Breast epithelium (tissue), 4 donors: Measurements from ENCODE around the gene DDHD1. TPM values are rescaled to one million over a fixed set of nuclear protein-coding genes. Genes with fewer than 3 reads are reported as not detected.

Experiments used
- DNase-seq, 2 donors: peaks; one replicate each; pipeline ENCODE4 v3.0.0-alpha.2; 2019; ENCODE audit warnings: low spot score in 2 of 2
- H3K27ac ChIP-seq, 2 donors: fragments of 200-600 bp; sonication (generic) in 1 of 2; one replicate each; pipeline ENCODE4 v1.5.1; 2016 to 2019; ENCODE audit warnings: mild to moderate bottlenecking in 1 of 2
- H3K27me3 ChIP-seq, 2 donors: fragments of 200-600 bp; sonication (generic) in 1 of 2; one replicate each; pipeline versions ENCODE4 v1.5.1 to v1.6.0; 2017 to 2019; ENCODE audit warnings: control low read depth in 1 of 2, mild to moderate bottlenecking in 1 of 2
- H3K36me3 ChIP-seq: fragments of 200-600 bp; one replicate; pipeline ENCODE4 v1.5.1; 2019
- H3K4me1 ChIP-seq, 2 donors: fragments of 200-600 bp; sonication (generic); one replicate each; pipeline ENCODE4 v1.5.1; 2016 to 2019; ENCODE audit warnings: control low read depth in 1 of 2
- H3K4me3 ChIP-seq, 3 donors: fragments of 200-600 bp; sonication (generic); 1 replicate in 2 of 3; 2 replicates in 1 of 3; pipeline ENCODE4 v1.5.1; 2016 to 2019; ENCODE audit warnings: mild to moderate bottlenecking in 3 of 3, moderate library complexity in 2 of 3
- H3K9me3 ChIP-seq, 2 donors: fragments of 200-600 bp; sonication (generic) in 1 of 2; one replicate each; pipeline ENCODE4 v1.5.1; 2016 to 2019; ENCODE audit warnings: control low read depth in 1 of 2
- CTCF ChIP-seq, 3 donors: fragments of 450-650 bp; IDR thresholded peaks; one replicate each; pipeline ENCODE4 v1.5.1; 2016 to 2017; ENCODE audit warnings: antibody characterized with exemption in 3 of 3, mild to moderate bottlenecking in 3 of 3, moderate library complexity in 3 of 3
- POLR2A ChIP-seq: fragments of 450-650 bp; IDR thresholded peaks from one replicate; pipeline ENCODE4 v1.6.1; 2016; ENCODE audit warnings: antibody characterized with exemption, mild to moderate bottlenecking, moderate library complexity
- POLR2AphosphoS5 ChIP-seq, 3 donors: sonication (generic); formaldehyde crosslinking; IDR thresholded peaks; one replicate each; pipeline ENCODE4 v1.6.1; 2017; ENCODE audit warnings: antibody characterized with exemption in 3 of 3
- intact Hi-C: fragments of 100-400 bp; cut with DNase I; formaldehyde crosslinking; loops from one replicate; pipeline ENCODE4 v1.15.1; 2023; ENCODE audit warnings: low total_unique reads
- total RNA-seq, 3 donors: library from RNA; depleted of rRNA; stranded (reverse); fragments of >200 nt; gene quantifications; one replicate each; pipeline ENCODE4 v1.1.0, GENCODE V29; 2016

DDHD1 gene
- total RNA-seq, 3 donors from 2014 or later: 25.2 to 32.9 (median 26.7) TPM

GRCh38 chr14:53152184-53152886 is 788 bp downstream of the DDHD1 start:
- TF ChIP-seq POLR2AphosphoS5 (IDR thresholded peaks at IDR 0.05) (peak in 1 of 3 donors; percentile 7), CTCF (IDR thresholded peaks at IDR 0.05) (no peak)
- DNase-seq: no peak
- no peaks in the 10 kb centered on the region for H3K36me3 ChIP-seq
- H3K27ac ChIP-seq: peak overlapping the region; percentile 83 to 85
- intact Hi-C loops: no loop called here
- H3K4me3 ChIP-seq: peak overlapping the region; percentile 75 to 86 (median 83)
- peaks cover 0 to 7% of the 10 kb centered on the region in 2 donors for H3K4me1 ChIP-seq
- H3K9me3 ChIP-seq: no peaks in the 10 kb centered on the region
- H3K27me3 ChIP-seq: no peaks in the 10 kb centered on the region

GRCh38 chr14:53151523-53152183 is 1.5 kb downstream of the DDHD1 start:
- intact Hi-C loops: no loop called here
- no peak for DNase-seq
- TF ChIP-seq POLR2AphosphoS5 (IDR thresholded peaks at IDR 0.05) (no peak), CTCF (IDR thresholded peaks at IDR 0.05) (no peak), POLR2A (no peak)

GRCh38 chr14:53149668-53150316 is 3.3 kb downstream of the DDHD1 start:
- Histone ChIP-seq H3K4me3 (no peak overlapping the region), H3K9me3 (no peaks in the 10 kb centered on the region), H3K36me3 (no peaks in the 10 kb centered on the region), H3K27ac (no peak overlapping the region), H3K4me1 (peaks cover 0 to 7% of the 10 kb centered on the region in 2 donors), H3K27me3 (no peaks in the 10 kb centered on the region)
- DNase-seq: no peak
- intact Hi-C loops: no loop called here
- TF ChIP-seq CTCF (IDR thresholded peaks at IDR 0.05) (no peak), POLR2A (no peak), POLR2AphosphoS5 (IDR thresholded peaks at IDR 0.05) (no peak)

More at GRCh38 chr14:53151523-53152183, 1.5 kb downstream of the DDHD1 start:
- Histone ChIP-seq H3K9me3 (no peaks in the 10 kb centered on the region), H3K27ac (peak overlapping the region; percentile 83 to 85), H3K4me1 (peaks cover 0 to 7% of the 10 kb centered on the region in 2 donors), H3K27me3 (no peaks in the 10 kb centered on the region), H3K4me3 (peak overlapping the region; percentile 75 to 86 (median 83)), H3K36me3 (no peaks in the 10 kb centered on the region)

GRCh38 chr14:53148671-53149070 is 4.5 kb downstream of the DDHD1 start:
- no peaks in the 10 kb centered on the region for H3K27me3 ChIP-seq
- H3K4me1 ChIP-seq: peaks cover 0 to 7% of the 10 kb centered on the region in 2 donors
- no peak for TF ChIP-seq CTCF (IDR thresholded peaks at IDR 0.05)
- TF ChIP-seq POLR2A: no peak
- TF ChIP-seq POLR2AphosphoS5 (IDR thresholded peaks at IDR 0.05): no peak
- no peak overlapping the region for H3K4me3 ChIP-seq
- no peak overlapping the region for H3K27ac ChIP-seq
- intact Hi-C loops: no loop called here
- no peaks in the 10 kb centered on the region for H3K9me3 ChIP-seq
- no peaks in the 10 kb centered on the region for H3K36me3 ChIP-seq
- DNase-seq: no peak

- H3K27me3 ChIP-seq: no peaks in the 10 kb centered on the region
- intact Hi-C loops: no loop called here
- H3K36me3 ChIP-seq: no peaks in the 10 kb centered on the region
- no peak overlapping the region for H3K4me3 ChIP-seq
- no peak overlapping the region for H3K27ac ChIP-seq
- peaks cover 0 to 7% of the 10 kb centered on the region in 2 donors for H3K4me1 ChIP-seq
- no peak for TF ChIP-seq CTCF (IDR thresholded peaks at IDR 0.05)
- DNase-seq: no peak
- H3K9me3 ChIP-seq: peaks cover 0 to 4% of the 10 kb centered on the region in 2 donors
These were observed 5.2 kb downstream of the DDHD1 start for GRCh38 chr14:53147893-53148292.
